NT2/D1 (cell line): ENCODE data around the gene SSR3.

Source experiments
- SUZ12 ChIP-seq: IDR thresholded peaks from 2 replicates; pipeline ENCODE4 v1.6.1; 2011; ENCODE audit not compliant: insufficient read length, insufficient read depth; ENCODE audit errors: extremely low read depth
- YY1 ChIP-seq: IDR thresholded peaks from 2 replicates; pipeline ENCODE4 v1.6.1; 2011; ENCODE audit not compliant: insufficient read length, insufficient read depth
- ZNF274 ChIP-seq: IDR thresholded peaks from 2 replicates; pipeline ENCODE4 v1.6.1; 2011; ENCODE audit warnings: mild to moderate bottlenecking, low read depth, low read length

GRCh38 chr3:156598413-156598812 is 43.5 kb upstream of the SSR3 start:
- TF ChIP-seq SUZ12: no peak
- TF ChIP-seq YY1: no peak
- TF ChIP-seq ZNF274: no peak
